GM08714 (cell line): ENCODE results near the gene DLL4.
"Not testable (repeated sequence)": the region's sequence is repeated elsewhere in the genome, so short reads cannot be mapped to it uniquely, and the experiment has no call there.

Source experiments
- H3K4me3 ChIP-seq: fragments of 200-500 bp; sonication (Bioruptor generic); 2 replicates; pipeline ENCODE4 v1.5.1; 2014; ENCODE audit warnings: mild to moderate bottlenecking, low read length, inconsistent platforms
- ZNF274 ChIP-seq: IDR thresholded peaks from 2 replicates; pipeline ENCODE4 v1.6.1; 2012; ENCODE audit warnings: mild to moderate bottlenecking, low read depth, low read length

DLL4 gene

DNA sequence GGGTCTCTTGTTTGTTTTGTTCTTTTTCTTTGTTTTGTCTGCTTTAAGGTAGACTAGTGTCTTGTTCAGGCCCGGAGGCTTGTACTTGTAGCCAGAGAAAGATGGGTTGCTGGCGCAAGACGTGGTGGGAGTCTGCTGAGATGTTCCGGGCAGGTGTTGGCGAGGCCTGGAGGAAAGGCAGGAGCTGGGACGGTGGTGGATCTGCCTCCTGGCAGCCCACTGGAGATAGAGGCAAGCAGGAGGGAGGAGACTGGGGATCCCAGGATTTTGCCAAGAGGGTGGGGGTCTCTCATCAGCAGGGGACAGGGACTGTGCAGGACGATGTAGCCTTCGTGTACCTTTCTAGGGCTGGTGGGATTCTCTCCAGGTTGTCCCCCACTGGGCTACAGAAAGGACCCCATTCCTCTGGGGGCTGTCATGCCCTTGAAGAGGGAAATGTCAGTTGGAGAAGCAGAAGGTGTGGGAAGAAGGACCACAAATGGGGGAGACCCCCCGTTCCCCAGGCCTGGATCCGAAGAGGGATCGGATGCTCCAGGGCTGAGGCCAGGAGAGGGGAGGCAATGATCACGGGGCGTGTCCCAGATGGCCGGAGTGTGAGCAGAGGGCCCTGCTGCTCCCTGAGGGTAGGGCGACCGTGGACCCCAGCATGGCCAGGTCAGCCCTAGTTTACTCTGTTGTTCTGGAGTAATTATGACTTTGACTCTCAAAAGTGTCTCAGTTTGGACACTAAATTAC lies 31.2 kb downstream of the DLL4 start:
- no peak overlapping the region for H3K4me3 ChIP-seq
- no peak for TF ChIP-seq ZNF274

DNA sequence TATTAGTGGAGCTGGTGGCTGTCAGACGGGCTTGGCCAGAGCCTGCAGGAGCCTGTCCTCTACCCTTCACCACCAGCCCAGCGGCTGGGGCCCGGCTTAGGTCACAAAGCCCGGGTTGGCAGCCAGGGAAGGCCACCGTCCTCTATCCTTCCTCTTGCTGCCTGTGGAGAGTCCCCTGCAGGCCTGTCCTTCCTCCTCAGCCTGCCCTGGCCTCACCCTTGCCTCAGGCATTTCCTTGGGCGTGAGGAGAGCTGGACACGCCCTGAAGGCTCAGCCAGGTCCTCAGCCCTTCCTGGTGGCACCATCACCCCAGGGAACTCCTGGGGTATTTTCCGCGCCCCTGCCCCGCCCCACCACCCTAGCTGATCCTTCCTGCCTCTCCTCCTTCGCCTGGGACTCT lies 31.8 kb downstream of the DLL4 start:
- no peak overlapping the region for H3K4me3 ChIP-seq
- no peak for TF ChIP-seq ZNF274

DNA sequence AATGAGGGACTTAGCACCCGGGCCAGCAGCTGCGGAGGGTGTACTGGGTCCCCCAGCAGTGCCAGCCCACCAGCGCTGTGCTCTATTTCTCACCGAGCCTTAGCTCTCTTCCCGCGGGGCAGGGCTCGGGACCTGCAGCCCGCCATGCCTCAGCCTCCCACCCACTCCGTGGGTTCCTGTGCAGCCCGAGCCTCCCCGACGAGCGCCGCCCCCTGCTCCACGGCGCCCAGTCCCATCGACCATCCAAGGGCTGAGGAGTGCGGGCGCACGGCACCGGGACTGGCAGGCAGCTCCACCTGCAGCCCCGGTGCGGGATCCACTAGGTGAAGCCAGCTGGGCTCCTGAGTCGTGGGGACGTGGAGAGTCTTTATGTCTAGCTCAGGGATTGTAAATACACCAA lies 32.6 kb downstream of the DLL4 start:
- not testable (repeated sequence) for H3K4me3 ChIP-seq

DNA sequence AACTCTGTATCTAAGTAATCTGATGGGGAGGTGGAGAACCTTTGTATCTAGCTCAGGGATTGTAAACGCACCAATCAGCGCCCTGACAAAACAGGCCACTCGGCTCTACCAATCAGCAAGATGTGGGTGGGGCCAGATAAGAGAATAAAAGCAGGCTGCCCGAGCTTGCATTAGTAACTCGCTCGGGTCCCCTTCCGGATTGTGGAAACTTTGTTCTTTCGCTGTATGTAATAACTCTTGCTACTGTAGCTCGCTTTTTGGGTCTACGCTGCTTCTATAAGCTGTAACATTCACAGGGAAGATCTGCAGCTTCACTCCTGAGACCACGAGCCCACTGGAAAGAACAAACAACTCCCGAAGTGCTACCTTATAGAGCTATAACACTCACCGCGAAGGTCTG lies 33.2 kb downstream of the DLL4 start:
- H3K4me3 ChIP-seq, result not testable (repeated sequence)

DNA sequence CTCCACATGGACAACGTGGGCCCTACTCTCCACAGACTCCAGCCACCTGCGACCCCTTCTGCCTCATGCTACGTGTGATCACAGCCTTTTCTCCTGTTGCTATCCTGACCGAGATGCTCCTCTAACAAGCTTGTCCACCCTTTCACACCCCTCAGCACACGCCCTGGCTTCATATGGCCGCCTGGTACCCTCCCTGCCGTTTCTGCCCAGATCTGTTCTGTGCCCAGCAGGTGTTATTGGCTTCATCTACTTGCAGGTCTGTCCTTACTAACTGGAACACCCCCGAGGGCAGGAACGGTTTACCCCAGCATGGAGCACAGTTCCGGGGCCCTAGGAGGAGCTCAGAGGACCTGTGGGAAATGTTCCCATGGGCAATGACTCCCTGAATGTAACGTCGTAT lies 34.1 kb downstream of the DLL4 start:
- TF ChIP-seq ZNF274, result no peak
- H3K4me3 ChIP-seq, result no peak overlapping the region

DNA sequence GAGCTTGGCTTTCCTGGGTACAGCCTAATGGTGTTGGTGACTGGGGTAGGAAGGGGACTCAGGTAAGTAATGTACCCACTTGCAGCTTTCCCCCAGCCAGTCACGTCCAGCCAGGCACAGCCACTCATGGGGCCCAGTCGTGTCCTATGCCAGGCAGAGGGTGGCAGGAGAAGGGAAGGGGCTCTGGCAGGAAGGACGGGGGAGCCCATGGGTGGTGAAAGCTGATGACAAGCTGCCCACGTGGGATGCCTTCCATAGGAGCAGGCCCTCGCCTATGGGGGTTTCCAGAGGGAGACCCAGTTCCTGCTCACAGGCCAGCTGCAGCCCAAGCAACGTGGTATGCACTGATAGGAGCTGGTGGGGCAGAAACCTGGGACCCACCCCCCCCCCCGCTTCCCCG lies 34.9 kb downstream of the DLL4 start:
- no peak overlapping the region for H3K4me3 ChIP-seq
- no peak for TF ChIP-seq ZNF274

DNA sequence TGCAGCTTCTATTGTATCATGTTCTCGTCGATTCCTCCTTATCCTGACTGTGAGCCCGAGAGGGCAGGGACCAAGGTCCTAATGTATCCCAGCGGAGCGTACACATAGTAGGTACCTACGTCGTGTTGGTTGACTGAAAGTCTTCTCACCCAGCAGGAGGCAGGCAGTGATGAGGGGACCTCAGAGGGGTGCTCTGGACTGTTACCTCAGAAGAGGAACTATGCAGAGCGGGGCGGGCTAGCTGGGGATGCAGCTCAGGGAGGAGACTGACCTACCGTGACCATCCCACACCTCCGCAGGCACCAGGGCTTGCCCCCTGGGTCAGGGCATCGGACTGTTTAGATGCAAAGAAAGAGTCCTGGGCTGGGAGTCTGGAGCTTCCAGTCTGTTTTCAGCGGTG lies 35.5 kb downstream of the DLL4 start:
- H3K4me3 ChIP-seq, result no peak overlapping the region
- no peak for TF ChIP-seq ZNF274

DNA sequence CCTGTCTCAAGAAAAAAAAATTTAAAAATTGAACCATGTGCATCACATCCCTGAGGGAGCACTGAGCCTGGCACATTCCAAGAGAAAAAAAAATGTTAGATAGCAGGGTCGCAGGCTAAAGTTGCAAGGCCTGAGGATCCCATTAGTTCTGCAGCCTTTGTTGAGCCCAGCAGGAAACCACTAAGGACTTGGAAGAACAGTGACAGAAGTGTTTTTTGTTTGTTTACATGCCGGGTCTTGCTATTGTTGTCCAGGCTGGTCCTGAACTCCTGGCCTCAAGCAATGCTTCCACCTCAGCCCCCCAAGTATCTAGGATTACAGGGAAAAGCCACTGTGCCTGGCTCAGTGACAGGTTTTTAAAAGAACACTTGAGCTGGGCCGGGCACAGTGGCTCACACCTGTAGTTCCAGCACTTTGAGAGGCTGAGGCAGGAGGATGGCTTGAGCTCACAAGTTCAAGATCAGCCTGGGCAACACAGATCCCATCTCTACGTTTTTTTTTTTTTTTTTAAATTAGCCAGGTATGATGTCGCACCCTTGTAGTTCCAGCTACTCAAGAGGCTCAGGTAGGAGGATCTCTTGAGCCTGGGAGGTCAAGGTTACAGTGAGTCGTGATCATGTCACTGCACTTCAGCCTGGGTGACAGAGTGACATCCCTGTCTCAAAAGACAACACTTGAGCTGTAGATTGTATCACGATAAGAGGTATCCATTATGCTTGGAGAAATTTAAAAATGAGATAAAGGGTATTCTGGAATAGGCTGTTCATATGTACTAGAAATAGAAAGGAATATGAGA lies 39.3 kb downstream of the DLL4 start:
- no peak for TF ChIP-seq ZNF274
- H3K4me3 ChIP-seq, result no peak overlapping the region

DNA sequence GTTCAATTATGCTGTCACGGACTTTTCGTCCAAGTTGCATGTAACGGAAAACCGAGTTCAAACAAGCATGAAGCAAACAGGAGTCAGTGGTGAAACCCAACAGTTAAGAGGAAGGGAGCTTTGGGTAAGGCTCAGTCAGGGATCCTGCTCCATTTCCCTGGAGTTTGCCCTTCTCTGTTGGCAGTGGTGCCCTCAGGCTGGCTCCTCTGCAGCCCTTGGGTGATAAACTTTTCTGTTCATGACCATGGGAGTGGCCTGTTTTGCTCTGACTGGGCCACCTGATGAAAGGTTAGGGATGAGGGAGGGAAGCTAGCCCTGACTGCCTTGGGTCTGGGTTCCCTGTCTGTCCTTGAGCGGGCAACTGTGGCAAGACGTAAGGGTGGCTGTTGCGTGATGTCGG lies 40.2 kb downstream of the DLL4 start:
- TF ChIP-seq ZNF274, result no peak
- no peak overlapping the region for H3K4me3 ChIP-seq

DNA sequence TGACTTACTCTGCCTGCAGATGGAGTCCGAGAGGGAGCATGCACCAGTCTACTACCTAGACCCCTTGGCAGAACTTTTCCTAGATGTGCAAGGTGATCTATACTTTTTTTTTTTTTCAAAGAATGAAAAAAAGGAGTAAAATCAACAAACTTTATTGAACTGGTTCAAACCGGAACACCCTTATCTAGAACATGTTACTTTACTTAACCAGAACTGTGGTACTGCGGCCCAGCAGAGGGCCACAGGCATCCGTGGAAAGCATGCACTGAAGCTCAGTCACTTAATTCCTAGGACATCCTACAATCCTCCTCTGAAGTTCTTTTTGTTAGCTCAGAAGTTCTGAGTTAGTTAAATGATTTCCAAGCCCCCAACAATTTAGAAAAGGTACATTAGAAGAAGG lies 45.7 kb downstream of the DLL4 start:
- TF ChIP-seq ZNF274, result no peak
- no peak overlapping the region for H3K4me3 ChIP-seq

DNA sequence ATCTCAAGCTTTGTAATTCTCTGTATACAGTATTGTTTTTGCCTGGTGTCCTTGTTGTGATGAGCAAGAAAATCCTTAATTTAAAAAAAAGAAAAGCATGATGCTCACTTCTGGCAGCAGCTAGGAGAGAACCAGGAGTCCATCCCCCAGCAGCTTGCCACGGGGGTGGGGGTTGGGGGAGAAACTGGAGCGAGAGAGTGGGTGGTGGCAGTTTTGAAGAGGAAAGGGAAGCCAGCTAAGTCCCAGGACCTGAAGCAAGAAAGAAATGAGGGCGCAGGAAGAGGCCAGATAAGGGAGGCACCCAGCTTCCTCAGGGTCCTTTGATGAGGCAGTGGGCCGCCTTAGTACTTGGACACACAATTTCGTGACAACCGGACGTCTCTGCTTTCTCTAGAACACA lies 47.7 kb downstream of the DLL4 start:
- no peak for TF ChIP-seq ZNF274

DNA sequence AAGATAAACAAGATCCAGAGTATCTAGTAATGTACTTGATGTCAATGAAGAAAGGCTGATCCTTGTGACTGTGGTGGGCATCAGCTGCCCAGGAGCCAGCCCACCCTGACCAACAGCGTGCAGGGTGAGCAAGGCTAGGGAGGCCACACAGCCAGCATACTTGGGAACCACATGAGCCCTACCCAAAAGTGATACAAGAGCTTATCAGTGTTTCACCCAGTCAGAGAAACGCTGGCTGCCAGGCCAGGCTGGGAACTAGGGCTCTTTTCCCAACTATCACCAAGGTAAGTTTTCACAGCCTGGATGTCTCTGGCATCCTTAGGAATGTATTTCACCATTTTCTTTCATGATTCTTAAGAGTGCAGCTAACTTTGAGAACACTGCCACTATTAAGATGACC lies 49.0 kb downstream of the DLL4 start:
- no peak overlapping the region for H3K4me3 ChIP-seq
- TF ChIP-seq ZNF274, result no peak

More for the DNA sequence above, 47.7 kb downstream of the DLL4 start:
- H3K4me3 ChIP-seq, result no peak overlapping the region

DNA sequence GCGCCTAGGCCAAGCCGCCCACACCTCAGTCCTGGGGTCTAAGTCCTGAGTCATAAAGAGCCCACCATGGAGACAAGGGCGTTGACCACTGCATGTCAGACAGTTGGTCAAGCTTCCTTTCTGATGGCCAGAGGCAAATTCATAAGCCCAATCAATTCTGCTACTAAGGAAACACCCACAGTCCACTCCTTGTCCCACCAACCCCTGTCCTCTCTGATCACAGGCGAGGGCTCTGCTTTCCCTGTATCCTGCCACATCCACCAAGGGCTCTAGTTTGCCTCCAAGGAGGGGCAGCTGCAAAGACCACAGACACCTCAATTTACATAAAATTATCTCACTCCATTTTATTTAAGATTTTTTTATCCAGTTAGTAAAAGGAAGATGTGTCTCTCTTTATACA lies 49.4 kb downstream of the DLL4 start:
- TF ChIP-seq ZNF274, result no peak
- H3K4me3 ChIP-seq, result no peak overlapping the region

DNA sequence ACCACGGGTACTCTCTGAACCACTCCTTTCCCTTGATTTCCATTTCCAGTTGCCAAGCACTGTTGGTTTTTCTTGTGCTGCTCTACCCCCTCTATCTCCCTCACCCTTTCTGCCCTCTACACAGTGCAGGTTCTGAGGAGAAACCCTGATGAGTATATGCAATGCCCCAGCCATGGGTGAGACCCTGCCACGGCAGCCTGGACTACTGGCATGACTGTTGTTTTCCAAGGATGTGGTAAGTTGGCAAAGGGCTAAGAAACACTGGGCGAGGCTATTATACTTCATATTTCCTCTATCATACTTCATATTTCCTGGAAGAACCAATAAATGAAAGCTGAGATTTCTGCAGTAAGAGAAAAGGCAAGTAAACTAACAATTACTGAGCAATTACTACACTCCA lies 52.0 kb downstream of the DLL4 start:
- H3K4me3 ChIP-seq, result no peak overlapping the region
- TF ChIP-seq ZNF274, result no peak

DNA sequence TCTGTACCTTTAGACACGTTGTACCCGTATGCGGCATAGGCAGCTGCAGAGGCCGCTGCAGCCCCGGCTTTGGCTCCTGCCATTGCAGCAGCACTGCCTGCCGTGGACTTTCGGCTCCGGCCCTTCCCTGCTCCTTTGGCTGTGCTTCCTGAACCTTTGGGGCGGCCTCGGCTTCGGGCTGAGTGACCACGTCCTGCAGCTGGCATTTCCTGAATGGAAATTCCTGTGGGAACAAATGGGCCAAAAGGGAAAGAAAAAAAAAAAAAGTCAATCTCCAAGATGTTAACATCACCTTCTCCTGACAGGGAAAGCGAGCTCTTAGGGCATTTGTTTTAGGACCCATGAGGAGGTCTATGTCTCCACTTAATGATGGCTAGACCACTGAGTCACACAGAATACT lies 53.7 kb downstream of the DLL4 start:
- no peak for TF ChIP-seq ZNF274
- no peak overlapping the region for H3K4me3 ChIP-seq

DNA sequence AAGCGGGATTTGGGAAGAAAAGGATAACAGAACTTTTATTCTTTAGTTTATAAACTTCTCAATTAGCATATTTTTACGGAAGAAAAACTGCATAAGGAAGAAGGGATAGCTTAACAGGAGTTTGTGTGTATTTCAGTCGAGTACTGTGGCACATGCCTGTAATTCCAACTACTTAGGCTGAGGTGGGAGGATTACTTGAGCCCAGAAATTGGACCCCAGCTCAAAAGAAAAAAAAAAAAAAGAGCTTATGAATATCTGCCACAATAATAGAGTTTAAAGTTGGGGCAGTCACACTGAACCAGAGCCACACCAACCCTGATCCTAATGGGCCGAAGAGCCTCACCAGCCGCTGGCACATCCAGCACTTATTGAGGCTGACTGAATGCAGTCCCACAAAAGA lies 55.3 kb downstream of the DLL4 start:
- no peak for TF ChIP-seq ZNF274
- no peak overlapping the region for H3K4me3 ChIP-seq
